Esophagus squamous epithelium (tissue), 5 donors: Measurements from ENCODE around the gene CLCNKB. TPM values are rescaled to one million over a fixed set of nuclear protein-coding genes. Genes with fewer than 3 reads are reported as not detected.
A peak's percentile ranks its signal among the peaks of the same experiment; 100 is the strongest.

ENCODE experiments used
- DNase-seq: peaks from one replicate; lab custom pipeline; 2025; lab: John Stamatoyannopoulos, UW
- H3K27ac ChIP-seq, 4 donors: fragments of 200-600 bp; sonication (generic); one replicate each; pipeline ENCODE4 v1.5.1; 2016 to 2019; ENCODE audit warnings: mild to moderate bottlenecking in 1 of 4
- H3K27me3 ChIP-seq, 4 donors: fragments of 200-600 bp; sonication (generic); 1 replicate in 3 of 4; 2 replicates in 1 of 4; pipeline versions ENCODE4 v1.5.1 to v1.6.0; 2017 to 2021; ENCODE audit warnings: antibody characterized with exemption in 1 of 4
- H3K36me3 ChIP-seq, 3 donors: fragments of 200-600 bp; sonication (generic); one replicate each; pipeline ENCODE4 v1.5.1; 2016 to 2019
- H3K4me1 ChIP-seq, 3 donors: fragments of 200-600 bp; sonication (generic); one replicate each; pipeline ENCODE4 v1.5.1; 2017 to 2019
- H3K4me3 ChIP-seq, 4 donors: fragments of 200-600 bp; sonication (generic); 1 replicate in 3 of 4; 2 replicates in 1 of 4; pipeline ENCODE4 v1.5.1; 2016 to 2019; ENCODE audit warnings: mild to moderate bottlenecking in 2 of 4, moderate library complexity in 1 of 4
- H3K9me3 ChIP-seq, 3 donors: fragments of 200-600 bp; sonication (generic); one replicate each; pipeline ENCODE4 v1.5.1; 2016 to 2019
- POLR2A ChIP-seq, 4 donors: fragments of 450-650 bp; IDR thresholded peaks; one replicate each; pipeline ENCODE4 v1.6.1; 2017; ENCODE audit warnings: antibody characterized with exemption in 4 of 4, mild to moderate bottlenecking in 4 of 4, moderate library complexity in 3 of 4
- WGBS, 2 donors: methylation state at CpG; one replicate each; pipeline ENCODE4 v1.1.5; 2018; 5-methylcytosine and 5-hydroxymethylcytosine counted together
- intact Hi-C: fragments of 100-400 bp; cut with DNase I; formaldehyde crosslinking; loops from one replicate; pipeline ENCODE4 v1.15.0; 2022
- total RNA-seq, 4 donors: library from RNA; depleted of rRNA; stranded (reverse); fragments of >200 nt; gene quantifications; one replicate each; pipeline ENCODE4 v1.1.0, GENCODE V29; 2016
- TF ChIP-seq, protein P1 (sequence below), 6 experiments: fragments of 450-650 bp in 4 of 6; fragments of 200-600 bp in 2 of 6; sonication (generic) in 2 of 6; IDR thresholded peaks; one replicate each; pipeline ENCODE4 v1.5.1; 2016 to 2019; ENCODE audit warnings: antibody characterized with exemption in 6 of 6, mild to moderate bottlenecking in 4 of 6, moderate library complexity in 4 of 6
- donor health status: DM: yes; HTN: yes; CAD: no.

Gene CLCNKB
- total RNA-seq, 4 donors from 2014 or later, result not detected

DNA sequence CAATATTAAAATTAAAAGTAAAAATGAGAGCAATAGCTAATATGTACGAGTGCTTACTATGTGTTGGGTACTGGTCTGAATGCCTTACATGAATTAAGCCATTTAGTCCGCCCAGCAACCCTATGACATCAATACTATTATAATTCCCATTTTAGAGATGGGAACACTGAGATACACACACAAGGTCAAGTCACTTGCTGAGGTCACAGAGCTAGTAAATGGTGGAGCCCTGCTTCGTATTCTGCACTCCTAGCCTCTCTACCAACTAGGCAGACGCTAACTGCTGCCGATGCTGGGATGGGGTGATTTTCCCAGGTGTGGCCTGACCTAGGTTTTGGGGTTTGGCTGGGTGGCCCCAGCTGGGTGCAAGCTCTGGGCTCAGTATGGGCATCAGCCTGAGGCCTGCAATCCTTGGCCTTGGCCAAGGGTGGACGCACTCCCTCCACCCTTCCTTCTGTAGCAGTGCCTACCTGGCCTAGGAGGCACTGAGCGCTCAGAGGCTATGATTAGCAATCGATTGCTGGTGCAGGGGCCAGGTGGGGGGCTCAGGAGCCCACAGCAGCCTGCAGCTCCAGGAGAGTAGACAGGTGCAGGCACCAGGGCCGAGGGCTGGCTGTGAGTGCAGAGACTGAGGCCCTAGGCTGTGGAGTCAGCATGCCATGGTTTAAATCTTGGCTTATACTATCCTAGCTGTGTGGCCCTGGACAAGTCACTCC lies 27.2 kb downstream of the CLCNKB start:
- Histone ChIP-seq H3K27ac (no peak overlapping the region), H3K4me1 (peaks cover 15 to 53% (median 17%) of the 10 kb centered on the region in 3 donors), H3K4me3 (no peak overlapping the region), H3K36me3 (no peaks in the 10 kb centered on the region), H3K27me3 (peaks cover 0 to 22% (median 0%) of the 10 kb centered on the region in 4 donors), H3K9me3 (no peaks in the 10 kb centered on the region)
- DNase-seq, result no peak
- TF ChIP-seq, protein P1, sequence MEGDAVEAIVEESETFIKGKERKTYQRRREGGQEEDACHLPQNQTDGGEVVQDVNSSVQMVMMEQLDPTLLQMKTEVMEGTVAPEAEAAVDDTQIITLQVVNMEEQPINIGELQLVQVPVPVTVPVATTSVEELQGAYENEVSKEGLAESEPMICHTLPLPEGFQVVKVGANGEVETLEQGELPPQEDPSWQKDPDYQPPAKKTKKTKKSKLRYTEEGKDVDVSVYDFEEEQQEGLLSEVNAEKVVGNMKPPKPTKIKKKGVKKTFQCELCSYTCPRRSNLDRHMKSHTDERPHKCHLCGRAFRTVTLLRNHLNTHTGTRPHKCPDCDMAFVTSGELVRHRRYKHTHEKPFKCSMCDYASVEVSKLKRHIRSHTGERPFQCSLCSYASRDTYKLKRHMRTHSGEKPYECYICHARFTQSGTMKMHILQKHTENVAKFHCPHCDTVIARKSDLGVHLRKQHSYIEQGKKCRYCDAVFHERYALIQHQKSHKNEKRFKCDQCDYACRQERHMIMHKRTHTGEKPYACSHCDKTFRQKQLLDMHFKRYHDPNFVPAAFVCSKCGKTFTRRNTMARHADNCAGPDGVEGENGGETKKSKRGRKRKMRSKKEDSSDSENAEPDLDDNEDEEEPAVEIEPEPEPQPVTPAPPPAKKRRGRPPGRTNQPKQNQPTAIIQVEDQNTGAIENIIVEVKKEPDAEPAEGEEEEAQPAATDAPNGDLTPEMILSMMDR (IDR thresholded peaks at IDR 0.05), result no peak
- TF ChIP-seq POLR2A (IDR thresholded peaks at IDR 0.05), result no peak
- WGBS, 2 donors, result 88 to 90% methylated on average over 6 of the region's 9 CpGs
- intact Hi-C loops, result loop anchor here (10.0 kb wide), 2 partner anchors 174 to 294 kb away; partner anchors contain the start of gene SZRD1

DNA sequence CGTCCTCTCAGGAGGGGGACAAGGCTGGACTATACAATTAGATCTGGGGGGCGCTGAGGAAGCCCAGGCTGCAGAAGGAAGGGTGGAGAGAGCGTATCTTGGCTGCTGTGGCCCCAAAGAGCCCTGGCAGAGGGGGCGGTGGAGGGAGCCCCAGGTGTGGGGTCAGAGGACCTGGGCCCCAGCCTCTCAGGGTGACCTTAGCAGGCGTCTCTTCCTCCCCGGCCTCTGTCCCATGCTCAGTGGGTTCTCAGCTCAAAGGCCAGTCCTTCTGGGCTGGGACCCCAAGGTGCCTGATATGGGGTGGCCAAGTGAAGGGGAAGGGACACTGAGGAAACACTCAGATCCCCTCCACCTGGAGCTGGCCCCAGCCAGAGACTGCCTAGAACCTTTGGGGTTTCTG lies 28.0 kb downstream of the CLCNKB start:
- TF ChIP-seq POLR2A (IDR thresholded peaks at IDR 0.05), result no peak
- TF ChIP-seq, protein P1 (IDR thresholded peaks at IDR 0.05), result no peak
- Histone ChIP-seq H3K27me3 (peaks cover 0 to 22% (median 0%) of the 10 kb centered on the region in 4 donors), H3K27ac (no peak overlapping the region), H3K4me3 (no peak overlapping the region), H3K36me3 (no peaks in the 10 kb centered on the region), H3K4me1 (peaks cover 20 to 57% (median 23%) of the 10 kb centered on the region in 3 donors), H3K9me3 (no peaks in the 10 kb centered on the region)
- DNase-seq, result no peak
- WGBS, 2 donors, result 88 to 100% methylated on average over 2 to 5 of the region's 6 CpGs
- intact Hi-C loops, result loop anchor here (10.0 kb wide), 2 partner anchors 173 to 293 kb away; partner anchors contain the start of gene SZRD1

DNA sequence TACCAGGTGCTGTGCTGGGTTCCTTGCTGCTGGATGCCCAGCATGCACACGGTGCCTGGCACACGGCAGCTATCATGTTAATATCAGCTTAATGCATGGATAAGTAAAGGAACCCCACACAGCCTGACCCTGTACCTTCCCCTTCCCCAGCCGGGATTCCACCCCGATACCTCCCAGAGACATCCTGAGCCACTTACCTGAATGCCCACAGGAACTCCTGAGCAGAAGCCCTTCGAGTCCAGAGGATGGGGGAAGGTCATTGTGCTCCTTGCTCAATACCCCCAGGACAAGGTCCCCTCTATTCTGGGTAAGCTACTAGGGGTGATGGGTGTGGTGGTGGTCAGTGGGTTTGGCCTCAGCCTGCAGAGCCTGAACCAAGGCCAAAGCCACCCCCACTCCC lies 28.5 kb downstream of the CLCNKB start:
- Histone ChIP-seq H3K27me3 (peaks cover 0 to 22% (median 0%) of the 10 kb centered on the region in 4 donors), H3K36me3 (no peaks in the 10 kb centered on the region), H3K4me1 (peaks cover 23 to 57% (median 27%) of the 10 kb centered on the region in 3 donors), H3K27ac (no peak overlapping the region), H3K9me3 (no peaks in the 10 kb centered on the region), H3K4me3 (no peak overlapping the region)
- DNase-seq, result no peak
- intact Hi-C loops, result loop anchor here (10.0 kb wide), 2 partner anchors 173 to 293 kb away; partner anchors contain the start of gene SZRD1
- WGBS, 2 donors, result no CpG with 5 or more reads among the region's 5 CpGs
- TF ChIP-seq, protein P1 (IDR thresholded peaks at IDR 0.05), result no peak
- TF ChIP-seq POLR2A (IDR thresholded peaks at IDR 0.05), result no peak

DNA sequence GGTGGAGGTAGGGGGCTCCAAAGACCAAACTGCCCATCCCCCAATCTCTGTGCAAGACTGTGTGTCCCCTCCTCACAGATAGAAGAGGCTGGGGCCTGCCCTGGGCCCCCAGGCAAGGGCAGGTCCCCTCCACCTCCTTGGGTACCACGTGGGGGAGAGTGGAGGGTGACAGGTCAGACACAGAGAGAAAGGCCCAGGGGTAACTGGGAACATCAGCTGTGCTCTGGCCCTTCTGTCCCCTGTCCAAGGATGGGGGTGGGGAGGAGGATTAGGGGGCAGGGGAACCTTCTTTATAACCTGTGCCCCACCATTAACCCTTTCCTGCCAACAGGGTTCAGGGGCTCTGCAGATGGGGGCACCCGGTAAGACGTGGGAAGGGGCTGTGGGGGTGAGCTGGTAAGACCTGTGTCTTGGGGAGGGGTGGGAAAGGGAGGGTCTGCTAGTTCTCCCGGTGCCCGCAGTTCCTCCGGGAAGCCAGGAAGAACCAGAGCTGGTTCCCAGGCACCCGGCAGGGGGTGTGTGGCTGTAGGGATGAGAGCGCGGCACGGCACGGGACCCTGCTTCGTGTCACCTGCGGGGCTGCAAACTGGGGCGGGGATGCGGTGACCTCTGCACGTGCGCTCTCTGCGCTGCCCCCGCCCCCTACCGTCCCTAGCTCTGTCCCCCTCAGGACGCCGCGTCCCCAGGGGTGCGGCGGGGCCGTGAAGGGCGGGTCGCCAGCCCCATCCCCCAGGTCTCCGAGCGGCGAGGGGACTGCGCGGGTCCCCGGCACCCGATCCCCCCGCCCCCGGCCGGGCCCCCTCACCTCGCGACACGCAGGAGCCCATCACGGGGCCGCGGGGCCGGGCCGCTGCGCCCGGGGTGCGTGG lies 29.3 kb downstream of the CLCNKB start:
- no peak for TF ChIP-seq POLR2A (IDR thresholded peaks at IDR 0.05)
- TF ChIP-seq, protein P1 (IDR thresholded peaks at IDR 0.05), result no peak
- intact Hi-C loops, result loop anchor here (10.0 kb wide), 2 partner anchors 172 to 292 kb away; partner anchors contain the start of gene SZRD1

More for the DNA sequence above, 29.3 kb downstream of the CLCNKB start:
- DNase-seq, result no peak
- Histone ChIP-seq H3K9me3 (no peaks in the 10 kb centered on the region), H3K4me1 (peaks cover 23 to 62% (median 30%) of the 10 kb centered on the region in 3 donors), H3K36me3 (no peaks in the 10 kb centered on the region), H3K27me3 (peaks cover 0 to 22% (median 0%) of the 10 kb centered on the region in 4 donors), H3K4me3 (peak overlapping the region; percentile 32 to 72 (median 48)), H3K27ac (peak overlapping the region in 2 of 4 donors; percentile 33 to 37)
- WGBS, 2 donors, result 20 to 33% methylated on average over 1 to 5 of the region's 49 CpGs
